Renal cortex interstitium (tissue), 11 donors: ENCODE data around the gene ATAD1. TPM values are rescaled to one million over a fixed set of nuclear protein-coding genes. Genes with fewer than 3 reads are reported as not detected.
A peak's percentile ranks its signal among the peaks of the same experiment; 100 is the strongest.
"Not testable (repeated sequence)": the region's sequence is repeated elsewhere in the genome, so short reads cannot be mapped to it uniquely, and the experiment has no call there.

Source experiments
- DNase-seq, 11 donors: peaks; one replicate each; pipeline ENCODE4 v3.0.0-alpha.2; 2013; ENCODE audit warnings: low read depth in 9 of 11, low spot score in 4 of 11; ENCODE audit errors: extremely low read depth in 1 of 11
- polyA plus RNA-seq, 3 donors: library from polyadenylated mRNA; unstranded; fragments of 120-200 nt; gene quantifications; one replicate each; pipeline ENCODE4 v1.2.1, GENCODE V29; 2013; ENCODE audit not compliant: insufficient read length in 3 of 3

Gene ATAD1
- polyA plus RNA-seq, 3 donors: 51.4 to 67.7 (median 59.3) TPM

- no peak for DNase-seq
Observed at GRCh38 chr10:87767253-87767652, 50.8 kb downstream of the ATAD1 start.

GRCh38 chr10:87765666-87766376, 52.2 kb downstream of the ATAD1 start:
- DNase-seq: no peak

GRCh38 chr10:87764072-87764934, 53.7 kb downstream of the ATAD1 start:
- no peak for DNase-seq

GRCh38 chr10:87763086-87763861, 54.8 kb downstream of the ATAD1 start:
- DNase-seq: no peak

- DNase-seq: no peak
Observed at GRCh38 chr10:87761892-87762291, 56.1 kb downstream of the ATAD1 start.

- DNase-seq: no peak
Observed at GRCh38 chr10:87761153-87761552, 56.9 kb downstream of the ATAD1 start.

- no peak for DNase-seq
Observed at GRCh38 chr10:87760195-87760905, 57.7 kb downstream of the ATAD1 start.

GRCh38 chr10:87759551-87759950, 58.5 kb downstream of the ATAD1 start:
- no peak for DNase-seq

- no peak for DNase-seq
Observed at GRCh38 chr10:87757685-87758084, 60.3 kb downstream of the ATAD1 start.

GRCh38 chr10:87753995-87754866, 63.8 kb downstream of the ATAD1 start:
- DNase-seq: no peak

GRCh38 chr10:87752566-87752965, 65.5 kb downstream of the ATAD1 start:
- DNase-seq: no peak

- DNase-seq: no peak
Observed at GRCh38 chr10:87751274-87751673, 66.8 kb downstream of the ATAD1 start.

- no peak for DNase-seq
Observed at GRCh38 chr10:87750817-87751216, 67.2 kb downstream of the ATAD1 start.

- DNase-seq: peak in 5 of 11 donors; percentile 13 to 54 (median 33)
Observed at GRCh38 chr10:87750001-87750671, 67.9 kb downstream of the ATAD1 start.

GRCh38 chr10:87748244-87748643, 69.8 kb downstream of the ATAD1 start:
- not testable (repeated sequence) for DNase-seq

GRCh38 chr10:87746911-87747310, 71.1 kb downstream of the ATAD1 start:
- peak in 1 of 11 donors; percentile 12 for DNase-seq

- no peak for DNase-seq
Observed at GRCh38 chr10:87744606-87745005, 73.4 kb downstream of the ATAD1 start.
